Activated T-helper 1 cell treated with anti-CD3 and anti-CD28 coated beads, Interleukin-12 subunit alpha, Interleukin-12 subunit beta, Interleukin-2, Interleukin-4 antibody, amounts not matched to agents 30 ng/mL and 10 ng/mL and 1 ng/mL, durations not matched to agents 14 hours and 24 hours and 36 hours (primary cell): ENCODE results near the gene STARD13. TPM values are rescaled to one million over a fixed set of nuclear protein-coding genes. Genes with fewer than 3 reads are reported as not detected.
A peak's percentile ranks its signal among the peaks of the same experiment; 100 is the strongest.

ENCODE experiments used
- DNase-seq: peaks from one replicate; pipeline ENCODE4 v3.0.0; 2021; ENCODE audit warnings: low spot score
- H3K27ac Mint-ChIP-seq: one replicate; pipeline ENCODE4 v1.8.0; 2021; ENCODE audit warnings: mild to moderate bottlenecking, mixed read lengths
- H3K27me3 Mint-ChIP-seq: one replicate; pipeline ENCODE4 v1.8.0; 2022; ENCODE audit warnings: mild to moderate bottlenecking, moderate library complexity, mixed read lengths; ENCODE audit not compliant: insufficient read depth
- H3K36me3 Mint-ChIP-seq: one replicate; pipeline ENCODE4 v1.8.0; 2021; ENCODE audit warnings: low read depth, mixed read lengths
- H3K4me1 Mint-ChIP-seq: one replicate; pipeline ENCODE4 v1.8.0; 2021; ENCODE audit warnings: low read depth, mixed read lengths
- H3K4me3 Mint-ChIP-seq: one replicate; pipeline ENCODE4 v1.8.0; 2021; ENCODE audit warnings: mild to moderate bottlenecking, moderate library complexity, mixed read lengths
- H3K9me3 Mint-ChIP-seq: one replicate; pipeline ENCODE4 v1.8.0; 2021; ENCODE audit warnings: mixed read lengths
- intact Hi-C: fragments of 100-400 bp; cut with micrococcal nuclease; formaldehyde crosslinking; loops from one replicate; pipeline ENCODE4 v1.15.1; 2024
- total RNA-seq: library from RNA; stranded (reverse); gene quantifications from 2 replicates; pipeline ENCODE4 v1.2.3, GENCODE V29; 2022

The STARD13 gene
- total RNA-seq, 1 donor from 2014 or later = 6.9 TPM

GRCh38 chr13:33152389-33152788 is 133.2 kb downstream of the STARD13 start:
- DNase-seq = no peak
- no peak overlapping the region for H3K27ac Mint-ChIP-seq
- peaks cover 21% of the 10 kb centered on the region for H3K4me1 Mint-ChIP-seq
- no peak overlapping the region for H3K4me3 Mint-ChIP-seq
- H3K36me3 Mint-ChIP-seq = peaks cover 18% of the 10 kb centered on the region
- intact Hi-C loops = no loop called here
- peaks cover 16% of the 10 kb centered on the region for H3K9me3 Mint-ChIP-seq
- H3K27me3 Mint-ChIP-seq = no peaks in the 10 kb centered on the region

- Mint-ChIP-seq H3K36me3 (peaks cover 22% of the 10 kb centered on the region), H3K9me3 (peaks cover 23% of the 10 kb centered on the region), H3K27ac (no peak overlapping the region), H3K4me3 (no peak overlapping the region), H3K4me1 (peaks cover 30% of the 10 kb centered on the region), H3K27me3 (no peaks in the 10 kb centered on the region)
- intact Hi-C loops = no loop called here
- no peak for DNase-seq
These were observed 134.9 kb downstream of the STARD13 start for GRCh38 chr13:33150662-33151061.

- DNase-seq = no peak
These were observed 135.4 kb downstream of the STARD13 start for GRCh38 chr13:33150126-33150525.

GRCh38 chr13:33147832-33148231 is 137.7 kb downstream of the STARD13 start:
- intact Hi-C loops = loop anchor here (1.0 to 5.0 kb wide), 9 partner anchors 16 to 561 kb away; partner anchors contain the start of gene PDS5B

More at GRCh38 chr13:33150126-33150525, 135.4 kb downstream of the STARD13 start:
- Mint-ChIP-seq H3K4me3 (no peak overlapping the region), H3K27ac (no peak overlapping the region), H3K27me3 (no peaks in the 10 kb centered on the region), H3K36me3 (peaks cover 22% of the 10 kb centered on the region), H3K4me1 (peaks cover 30% of the 10 kb centered on the region), H3K9me3 (peaks cover 26% of the 10 kb centered on the region)
- intact Hi-C loops = no loop called here

GRCh38 chr13:33146843-33147611 is 138.5 kb downstream of the STARD13 start:
- Mint-ChIP-seq H3K4me1 (peaks cover 41% of the 10 kb centered on the region), H3K36me3 (peaks cover 33% of the 10 kb centered on the region), H3K27ac (peak overlapping the region; percentile 81), H3K9me3 (peaks cover 39% of the 10 kb centered on the region), H3K27me3 (no peaks in the 10 kb centered on the region), H3K4me3 (peak overlapping the region; percentile 20)
- intact Hi-C loops = loop anchor here (1.0 to 5.0 kb wide), 10 partner anchors 15 to 560 kb away; partner anchors contain the start of gene PDS5B
- peak; percentile 25 for DNase-seq

More at GRCh38 chr13:33147832-33148231, 137.7 kb downstream of the STARD13 start:
- Mint-ChIP-seq H3K27me3 (no peaks in the 10 kb centered on the region), H3K4me1 (peaks cover 41% of the 10 kb centered on the region), H3K9me3 (peaks cover 39% of the 10 kb centered on the region), H3K27ac (peak overlapping the region; percentile 81), H3K4me3 (no peak overlapping the region), H3K36me3 (peaks cover 28% of the 10 kb centered on the region)
- no peak for DNase-seq

GRCh38 chr13:33145667-33146066 is 139.9 kb downstream of the STARD13 start:
- Mint-ChIP-seq H3K4me1 (peaks cover 41% of the 10 kb centered on the region), H3K27ac (peak overlapping the region; percentile 84), H3K4me3 (no peak overlapping the region), H3K36me3 (peaks cover 29% of the 10 kb centered on the region), H3K27me3 (no peaks in the 10 kb centered on the region), H3K9me3 (peaks cover 39% of the 10 kb centered on the region)
- peak; percentile 6 for DNase-seq
- intact Hi-C loops = loop anchor here (1.0 to 5.0 kb wide), 8 partner anchors 59 to 559 kb away; partner anchors contain the start of gene PDS5B

GRCh38 chr13:33144358-33144784 is 141.2 kb downstream of the STARD13 start:
- DNase-seq = no peak
- peaks cover 29% of the 10 kb centered on the region for H3K36me3 Mint-ChIP-seq
- H3K4me3 Mint-ChIP-seq = no peak overlapping the region
- peaks cover 40% of the 10 kb centered on the region for H3K4me1 Mint-ChIP-seq
- intact Hi-C loops = no loop called here
- peaks cover 39% of the 10 kb centered on the region for H3K9me3 Mint-ChIP-seq
- H3K27ac Mint-ChIP-seq = peak overlapping the region; percentile 27
- H3K27me3 Mint-ChIP-seq = no peaks in the 10 kb centered on the region

- intact Hi-C loops = no loop called here
- H3K27ac Mint-ChIP-seq = no peak overlapping the region
- peaks cover 13% of the 10 kb centered on the region for H3K36me3 Mint-ChIP-seq
- H3K4me1 Mint-ChIP-seq = peaks cover 9% of the 10 kb centered on the region
- peaks cover 23% of the 10 kb centered on the region for H3K9me3 Mint-ChIP-seq
- no peak overlapping the region for H3K4me3 Mint-ChIP-seq
- no peaks in the 10 kb centered on the region for H3K27me3 Mint-ChIP-seq
- no peak for DNase-seq
These were observed 145.6 kb downstream of the STARD13 start for GRCh38 chr13:33139780-33140535.

- H3K4me3 Mint-ChIP-seq = no peak overlapping the region
- H3K27me3 Mint-ChIP-seq = no peaks in the 10 kb centered on the region
- intact Hi-C loops = no loop called here
- peaks cover 18% of the 10 kb centered on the region for H3K9me3 Mint-ChIP-seq
- no peak for DNase-seq
- H3K27ac Mint-ChIP-seq = no peak overlapping the region
- peaks cover under 1% of the 10 kb centered on the region for H3K4me1 Mint-ChIP-seq
- peaks cover 8% of the 10 kb centered on the region for H3K36me3 Mint-ChIP-seq
These were observed 146.4 kb downstream of the STARD13 start for GRCh38 chr13:33139184-33139583.

- no peak for DNase-seq
- no peak overlapping the region for H3K27ac Mint-ChIP-seq
- H3K4me3 Mint-ChIP-seq = no peak overlapping the region
- H3K9me3 Mint-ChIP-seq = peaks cover 21% of the 10 kb centered on the region
- intact Hi-C loops = no loop called here
- no peaks in the 10 kb centered on the region for H3K27me3 Mint-ChIP-seq
- peaks cover 6% of the 10 kb centered on the region for H3K36me3 Mint-ChIP-seq
- H3K4me1 Mint-ChIP-seq = no peaks in the 10 kb centered on the region
These were observed 147.1 kb downstream of the STARD13 start for GRCh38 chr13:33138441-33138840.

- no peak for DNase-seq
- Mint-ChIP-seq H3K27ac (no peak overlapping the region), H3K36me3 (peaks cover 5% of the 10 kb centered on the region), H3K4me1 (peaks cover 3% of the 10 kb centered on the region), H3K27me3 (no peaks in the 10 kb centered on the region), H3K9me3 (peaks cover 28% of the 10 kb centered on the region), H3K4me3 (no peak overlapping the region)
- intact Hi-C loops = no loop called here
These were observed 147.8 kb downstream of the STARD13 start for GRCh38 chr13:33137721-33138120.

- H3K27ac Mint-ChIP-seq = no peak overlapping the region
- H3K4me3 Mint-ChIP-seq = no peak overlapping the region
- peaks cover 8% of the 10 kb centered on the region for H3K4me1 Mint-ChIP-seq
- peaks cover 38% of the 10 kb centered on the region for H3K9me3 Mint-ChIP-seq
- H3K27me3 Mint-ChIP-seq = no peaks in the 10 kb centered on the region
- intact Hi-C loops = no loop called here
- peaks cover 3% of the 10 kb centered on the region for H3K36me3 Mint-ChIP-seq
- DNase-seq = no peak
These were observed 150.5 kb downstream of the STARD13 start for GRCh38 chr13:33135097-33135496.

- Mint-ChIP-seq H3K36me3 (peaks cover 3% of the 10 kb centered on the region), H3K4me1 (peaks cover 8% of the 10 kb centered on the region), H3K27ac (no peak overlapping the region), H3K9me3 (peaks cover 38% of the 10 kb centered on the region), H3K4me3 (no peak overlapping the region), H3K27me3 (no peaks in the 10 kb centered on the region)
- intact Hi-C loops = no loop called here
- DNase-seq = no peak
These were observed 151.3 kb downstream of the STARD13 start for GRCh38 chr13:33134213-33134612.
